Upper lobe of left lung (tissue), 6 donors: Measurements from ENCODE around the gene GLI1. TPM values are rescaled to one million over a fixed set of nuclear protein-coding genes. Genes with fewer than 3 reads are reported as not detected.
"Not testable (repeated sequence)": the region's sequence is repeated elsewhere in the genome, so short reads cannot be mapped to it uniquely, and the experiment has no call there.

Experiments used
- ATAC-seq, 2 donors: fragments of 200-7000 bp; cut with Tn5 transposase; one replicate each; pipeline ENCODE4 v1.9.1; 2022; ENCODE audit warnings: mild to moderate bottlenecking in 2 of 2, moderate library complexity in 2 of 2; ENCODE audit not compliant: low FRiP score in 2 of 2
- DNase-seq, 2 donors: peaks; one replicate each; pipeline ENCODE4 v3.0.0-alpha.2; 2019 to 2020
- H3K27ac ChIP-seq, 4 donors: fragments of 200-600 bp; sonication (generic); one replicate each; pipeline ENCODE4 v1.5.1; 2016 to 2019
- H3K27me3 ChIP-seq, 4 donors: fragments of 200-600 bp; sonication (generic); one replicate each; pipeline ENCODE4 v1.5.1; 2017 to 2019
- H3K36me3 ChIP-seq, 4 donors: fragments of 200-600 bp; sonication (generic); one replicate each; pipeline ENCODE4 v1.5.1; 2016 to 2019
- H3K4me1 ChIP-seq, 4 donors: fragments of 200-600 bp; sonication (generic); one replicate each; pipeline ENCODE4 v1.5.1; 2018 to 2019
- H3K4me3 ChIP-seq, 4 donors: fragments of 200-600 bp; sonication (generic); one replicate each; pipeline ENCODE4 v1.5.1; 2017 to 2019; ENCODE audit warnings: mild to moderate bottlenecking in 2 of 4, moderate library complexity in 1 of 4
- H3K9me3 ChIP-seq, 4 donors: fragments of 200-600 bp; sonication (generic); one replicate each; pipeline ENCODE4 v1.5.1; 2018 to 2019
- CTCF ChIP-seq, 6 experiments: fragments of 450-650 bp in 4 of 6; fragments of 200-600 bp in 2 of 6; sonication (generic) in 2 of 6; IDR thresholded peaks; one replicate each; pipeline ENCODE4 v1.5.1; 2016 to 2019; ENCODE audit warnings: antibody characterized with exemption in 6 of 6
- EP300 ChIP-seq, 4 donors: sonication (generic); formaldehyde crosslinking; IDR thresholded peaks; one replicate each; pipeline ENCODE4 v1.5.1; 2017; ENCODE audit warnings: antibody characterized with exemption in 4 of 4, control low read depth in 2 of 4
- POLR2A ChIP-seq, 4 donors: fragments of 450-650 bp; IDR thresholded peaks; one replicate each; pipeline ENCODE4 v1.5.1; 2016 to 2017; ENCODE audit warnings: antibody characterized with exemption in 4 of 4, mild to moderate bottlenecking in 2 of 4
- POLR2AphosphoS5 ChIP-seq, 2 donors: sonication (generic); formaldehyde crosslinking; IDR thresholded peaks; one replicate each; pipeline ENCODE4 v1.5.1; 2017; ENCODE audit warnings: antibody characterized with exemption in 2 of 2
- WGBS, 2 donors: methylation state at CpG; one replicate each; pipeline ENCODE4 v1.1.5; 2017 to 2018; 5-methylcytosine and 5-hydroxymethylcytosine counted together
- total RNA-seq, 6 donors: library from RNA; depleted of rRNA in 4 of 6; stranded (reverse); fragments of >200 nt in 4 of 6; gene quantifications; one replicate each; pipeline versions ENCODE4 v1.1.0 to v1.2.1, GENCODE V29; 2016 to 2021
- donor health status: DM: no; HTN: no; CAD: no; lungs with moderate emphysema.
- donor health status: DM: no; HTN: yes; CAD: no; lungs with severe emphysema.

GLI1 gene
- total RNA-seq, 6 donors from 2014 or later: 0.69 to 3.0 (median 1.5) TPM; not detected in 2

DNA sequence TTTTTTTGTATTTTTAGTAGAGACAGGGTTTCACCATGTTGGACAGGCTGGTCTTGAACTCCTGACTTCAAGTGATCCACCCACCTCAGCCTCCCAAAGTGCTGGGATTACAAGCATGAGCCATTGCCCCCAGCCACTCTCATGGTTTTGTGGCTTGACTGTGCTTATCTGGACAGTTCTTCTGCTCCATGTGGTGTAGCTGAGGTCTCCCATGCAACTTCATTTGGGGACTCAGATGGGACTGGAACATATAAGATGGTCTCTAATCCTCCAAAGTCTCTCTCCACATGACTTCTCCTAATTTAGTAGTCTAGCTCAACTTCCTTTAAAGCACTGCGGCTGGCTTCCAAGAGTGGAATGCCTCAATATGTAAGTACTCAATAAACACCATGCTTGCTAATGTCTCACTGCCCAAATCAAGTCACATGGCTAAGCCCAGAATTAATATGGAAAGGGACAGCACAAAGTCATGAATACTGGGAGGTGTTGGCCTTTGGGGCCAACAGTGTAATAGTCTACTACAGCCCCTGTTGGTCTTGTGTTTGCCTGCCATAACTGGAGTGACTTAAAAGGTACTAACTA is 17.6 kb upstream of the GLI1 start:
- no peaks in the 10 kb centered on the region for H3K27me3 ChIP-seq
- no peak for DNase-seq
- ATAC-seq: no peak
- TF ChIP-seq POLR2A (IDR thresholded peaks at IDR 0.05) (no peak), CTCF (IDR thresholded peaks at IDR 0.05) (no peak), POLR2AphosphoS5 (IDR thresholded peaks at IDR 0.05) (no peak), EP300 (IDR thresholded peaks at IDR 0.05) (no peak)
- no peak overlapping the region for H3K27ac ChIP-seq
- H3K36me3 ChIP-seq: no peaks in the 10 kb centered on the region
- H3K9me3 ChIP-seq: peaks cover 0 to 5% (median 0%) of the 10 kb centered on the region in 4 donors
- 32 to 77% methylated on average over 1 of the region's 1 CpG for WGBS, 2 donors
- no peaks in the 10 kb centered on the region for H3K4me1 ChIP-seq
- no peak overlapping the region for H3K4me3 ChIP-seq

GRCh38 chr12:57444337-57444736 is 15.2 kb upstream of the GLI1 start:
- H3K9me3 ChIP-seq, H3K36me3 ChIP-seq, H3K27ac ChIP-seq, DNase-seq, H3K27me3 ChIP-seq, H3K4me1 ChIP-seq, H3K4me3 ChIP-seq, ATAC-seq: not testable (repeated sequence)
- 85 to 87% methylated on average over 6 of the region's 6 CpGs for WGBS, 2 donors

DNA sequence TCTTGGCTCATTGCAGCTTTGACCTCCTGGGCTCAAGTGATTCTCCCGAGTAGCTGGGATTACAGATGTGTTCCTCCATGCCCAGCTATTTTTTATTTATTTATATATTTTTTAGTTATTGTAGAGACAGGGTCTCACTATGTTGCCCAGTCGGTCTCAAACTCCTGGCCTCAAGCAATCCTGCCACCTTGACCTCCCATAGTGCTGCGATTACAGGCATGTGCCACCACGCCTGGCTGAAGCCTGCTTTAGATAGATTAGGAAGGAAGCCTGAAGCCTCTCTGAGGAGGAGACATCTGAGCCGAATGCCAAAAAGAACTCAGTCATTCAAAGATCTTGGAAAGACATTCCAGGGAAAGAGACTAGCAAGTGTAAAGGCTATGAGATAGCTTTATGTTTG is 14.8 kb upstream of the GLI1 start:
- Histone ChIP-seq H3K36me3 (no peaks in the 10 kb centered on the region), H3K4me3 (no peak overlapping the region), H3K27me3 (no peaks in the 10 kb centered on the region), H3K4me1 (no peaks in the 10 kb centered on the region), H3K9me3 (peaks cover 0 to 5% (median 0%) of the 10 kb centered on the region in 4 donors), H3K27ac (no peak overlapping the region)
- 70 to 81% methylated on average over 5 of the region's 5 CpGs for WGBS, 2 donors
- no peak for DNase-seq
- ATAC-seq: no peak
- TF ChIP-seq EP300 (IDR thresholded peaks at IDR 0.05) (no peak), POLR2AphosphoS5 (IDR thresholded peaks at IDR 0.05) (no peak), POLR2A (IDR thresholded peaks at IDR 0.05) (no peak)

GRCh38 chr12:57446292-57446960 is 13.2 kb upstream of the GLI1 start:
- Histone ChIP-seq H3K27ac (no peak overlapping the region), H3K4me1 (no peaks in the 10 kb centered on the region), H3K9me3 (peaks cover 0 to 4% (median 0%) of the 10 kb centered on the region in 4 donors), H3K36me3 (no peaks in the 10 kb centered on the region), H3K27me3 (no peaks in the 10 kb centered on the region), H3K4me3 (no peak overlapping the region)
- 95 to 97% methylated on average over 6 of the region's 6 CpGs for WGBS, 2 donors
- DNase-seq: no peak
- ATAC-seq: no peak
- TF ChIP-seq POLR2A (IDR thresholded peaks at IDR 0.05): no peak
- TF ChIP-seq CTCF (IDR thresholded peaks at IDR 0.05): no peak
- TF ChIP-seq POLR2AphosphoS5 (IDR thresholded peaks at IDR 0.05): no peak
- TF ChIP-seq EP300 (IDR thresholded peaks at IDR 0.05): no peak

DNA sequence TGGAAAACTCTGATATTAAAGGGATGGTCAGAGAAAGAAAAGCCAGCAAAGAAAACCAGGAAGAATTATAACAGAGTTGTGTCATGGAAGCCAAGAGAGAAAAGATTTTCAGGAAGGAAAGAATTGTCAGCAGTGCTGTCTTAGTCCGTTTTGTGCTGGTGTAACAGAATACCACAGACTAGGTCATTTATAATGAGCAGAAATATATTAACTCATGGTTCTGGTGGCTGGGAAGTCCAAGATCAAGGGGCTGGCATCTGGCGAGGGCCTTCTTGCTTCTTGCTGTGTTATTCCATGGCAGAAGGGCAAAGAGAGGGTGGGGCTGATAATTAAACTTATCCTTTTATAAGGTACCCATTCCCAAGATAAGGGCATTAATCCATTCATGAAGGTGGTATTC is 10.9 kb upstream of the GLI1 start:
- TF ChIP-seq CTCF (IDR thresholded peaks at IDR 0.05): no peak
- no peak for TF ChIP-seq EP300 (IDR thresholded peaks at IDR 0.05)
- no peak for TF ChIP-seq POLR2A (IDR thresholded peaks at IDR 0.05)
- TF ChIP-seq POLR2AphosphoS5 (IDR thresholded peaks at IDR 0.05): no peak
- DNase-seq (no peak), ATAC-seq (no peak)

GRCh38 chr12:57449375-57449774 is 10.2 kb upstream of the GLI1 start:
- no peak for TF ChIP-seq CTCF (IDR thresholded peaks at IDR 0.05)
- no peak for TF ChIP-seq EP300 (IDR thresholded peaks at IDR 0.05)
- no peak for TF ChIP-seq POLR2AphosphoS5 (IDR thresholded peaks at IDR 0.05)
- no peak for TF ChIP-seq POLR2A (IDR thresholded peaks at IDR 0.05)
- H3K27me3 ChIP-seq: no peaks in the 10 kb centered on the region
- no peaks in the 10 kb centered on the region for H3K9me3 ChIP-seq
- ATAC-seq (no peak), DNase-seq (no peak)
- H3K27ac ChIP-seq: no peak overlapping the region
- H3K4me3 ChIP-seq: no peak overlapping the region
- peaks cover 0 to 6% (median 0%) of the 10 kb centered on the region in 4 donors for H3K4me1 ChIP-seq
- WGBS, 2 donors: 94 to 96% methylated on average over 5 to 7 of the region's 7 CpGs
- H3K36me3 ChIP-seq: no peaks in the 10 kb centered on the region

More for the DNA sequence above, 10.9 kb upstream of the GLI1 start:
- peaks cover 0 to 6% (median 0%) of the 10 kb centered on the region in 4 donors for H3K4me1 ChIP-seq
- WGBS, 2 donors: 72 to 85% methylated on average over 2 of the region's 2 CpGs
- H3K4me3 ChIP-seq: no peak overlapping the region
- no peaks in the 10 kb centered on the region for H3K9me3 ChIP-seq
- H3K27me3 ChIP-seq: no peaks in the 10 kb centered on the region
- H3K36me3 ChIP-seq: no peaks in the 10 kb centered on the region
- no peak overlapping the region for H3K27ac ChIP-seq
